HEK293T (cell line): ENCODE measurements around the gene SFMBT1.

Experiments used
- BHLHE40 ChIP-seq: fragments of 450-650 bp; IDR thresholded peaks from 2 replicates; pipeline ENCODE4 v1.6.1; 2016; ENCODE audit warnings: mild to moderate bottlenecking, moderate library complexity, borderline replicate concordance
- FOXK2 ChIP-seq: fragments of 450-650 bp; IDR thresholded peaks from 2 replicates; pipeline ENCODE4 v1.6.1; 2016; ENCODE audit warnings: mild to moderate bottlenecking
- FOXM1 ChIP-seq: fragments of 450-650 bp; IDR thresholded peaks from 2 replicates; pipeline ENCODE4 v1.6.1; 2017; ENCODE audit warnings: mild to moderate bottlenecking, borderline replicate concordance
- L3MBTL2 ChIP-seq: fragments of 450-650 bp; conservative IDR thresholded peaks from 2 replicates; pipeline ENCODE4 v1.6.1; 2016; ENCODE audit warnings: mild to moderate bottlenecking
- NFRKB ChIP-seq: fragments of 450-650 bp; IDR thresholded peaks from 2 replicates; pipeline ENCODE4 v1.6.1; 2016; ENCODE audit warnings: mild to moderate bottlenecking, moderate library complexity
- SP1 ChIP-seq: fragments of 450-650 bp; IDR thresholded peaks from 2 replicates; pipeline ENCODE4 v1.6.1; 2017
- TARDBP ChIP-seq: fragments of 450-650 bp; IDR thresholded peaks from 2 replicates; pipeline ENCODE4 v1.6.1; 2016

GRCh38 chr3:52854013-52854412 is 191.9 kb downstream of the SFMBT1 start:
- TF ChIP-seq NFRKB = no peak
- no peak for TF ChIP-seq FOXM1
- TF ChIP-seq L3MBTL2 = no peak
- TF ChIP-seq SP1 = no peak
- TF ChIP-seq BHLHE40 = no peak
- no peak for TF ChIP-seq TARDBP
- no peak for TF ChIP-seq FOXK2
